ENCODE measurements around the gene ERLEC1.
"Not testable (repeated sequence)": the region's sequence is repeated elsewhere in the genome, so short reads cannot be mapped to it uniquely, and the experiment has no call there.

ERLEC1 gene, protein sequence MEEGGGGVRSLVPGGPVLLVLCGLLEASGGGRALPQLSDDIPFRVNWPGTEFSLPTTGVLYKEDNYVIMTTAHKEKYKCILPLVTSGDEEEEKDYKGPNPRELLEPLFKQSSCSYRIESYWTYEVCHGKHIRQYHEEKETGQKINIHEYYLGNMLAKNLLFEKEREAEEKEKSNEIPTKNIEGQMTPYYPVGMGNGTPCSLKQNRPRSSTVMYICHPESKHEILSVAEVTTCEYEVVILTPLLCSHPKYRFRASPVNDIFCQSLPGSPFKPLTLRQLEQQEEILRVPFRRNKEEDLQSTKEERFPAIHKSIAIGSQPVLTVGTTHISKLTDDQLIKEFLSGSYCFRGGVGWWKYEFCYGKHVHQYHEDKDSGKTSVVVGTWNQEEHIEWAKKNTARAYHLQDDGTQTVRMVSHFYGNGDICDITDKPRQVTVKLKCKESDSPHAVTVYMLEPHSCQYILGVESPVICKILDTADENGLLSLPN
- total RNA-seq = 40.1 to 48.3 reads per million in 2 donors

DNA sequence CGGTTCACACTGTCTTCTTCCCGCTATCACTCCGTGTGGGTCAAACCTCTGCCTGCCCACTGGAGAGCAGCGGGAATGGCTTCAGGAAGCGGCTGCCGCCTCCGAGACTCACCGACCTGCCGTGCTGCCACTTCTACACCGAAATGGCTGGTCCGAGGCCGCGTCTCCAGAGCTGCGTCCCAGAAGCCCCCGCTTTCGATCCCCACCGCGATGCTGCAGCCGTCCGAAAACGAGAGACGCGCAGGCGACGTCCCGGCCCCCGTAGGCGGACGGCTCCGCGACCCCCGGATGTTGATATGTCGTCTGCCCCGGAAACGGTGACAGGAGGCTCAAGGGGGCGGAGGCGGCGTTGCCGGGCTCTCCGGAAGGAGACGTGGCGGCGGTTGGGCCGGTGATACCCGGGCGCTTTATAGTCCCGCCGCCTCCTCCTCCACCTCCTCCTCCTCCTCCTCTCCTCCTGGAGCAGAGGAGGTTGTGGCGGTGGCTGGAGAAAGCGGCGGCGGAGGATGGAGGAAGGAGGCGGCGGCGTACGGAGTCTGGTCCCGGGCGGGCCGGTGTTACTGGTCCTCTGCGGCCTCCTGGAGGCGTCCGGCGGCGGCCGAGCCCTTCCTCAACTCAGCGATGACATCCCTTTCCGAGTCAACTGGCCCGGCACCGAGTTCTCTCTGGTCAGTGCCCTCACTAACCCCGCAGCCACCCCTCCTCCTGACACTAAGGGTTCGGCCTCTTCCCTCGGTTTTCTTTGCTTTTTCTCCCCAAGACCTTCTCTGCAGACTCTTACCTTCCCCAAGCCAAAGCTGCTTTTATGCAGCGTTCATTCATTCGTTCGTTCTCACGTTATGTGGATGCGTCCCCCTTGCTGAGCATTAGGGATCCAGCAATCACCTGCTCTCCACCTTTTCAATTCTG, at the start of gene ERLEC1, which contains the start of gene ASB3:
Gene ERLEC1 (plus strand): TSS at position 340 of the 909 bp plus-strand sequence. CDS start 167 bp downstream, at position 507.
Gene ASB3 (minus strand): TSS at position 249 of the 909 bp plus-strand sequence. CDS start 21,381 bp downstream, outside the sequence.
- DNase-seq = peak; percentile 74 to 95 (median 82)

DNA sequence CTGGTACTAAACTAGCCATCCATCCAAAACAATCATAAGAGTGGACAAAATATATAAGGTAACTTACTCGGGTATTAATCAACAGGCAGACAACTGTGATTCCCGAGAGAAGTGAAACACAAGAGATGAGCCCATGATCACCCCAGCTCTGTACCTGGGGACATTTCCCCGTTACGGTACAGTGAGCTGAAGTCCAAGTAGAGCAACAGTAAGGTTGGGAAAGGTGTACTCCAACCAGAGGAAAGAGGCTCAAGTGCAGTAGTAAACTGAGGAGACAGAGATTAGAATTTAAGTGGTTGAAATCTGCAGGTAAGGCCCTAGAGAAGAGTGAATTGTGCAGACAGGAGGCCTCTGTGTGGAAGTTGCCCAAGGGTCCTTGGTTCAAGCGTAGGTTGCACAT, 49.8 kb upstream of the ERLEC1 start:
- DNase-seq = no peak

DNA sequence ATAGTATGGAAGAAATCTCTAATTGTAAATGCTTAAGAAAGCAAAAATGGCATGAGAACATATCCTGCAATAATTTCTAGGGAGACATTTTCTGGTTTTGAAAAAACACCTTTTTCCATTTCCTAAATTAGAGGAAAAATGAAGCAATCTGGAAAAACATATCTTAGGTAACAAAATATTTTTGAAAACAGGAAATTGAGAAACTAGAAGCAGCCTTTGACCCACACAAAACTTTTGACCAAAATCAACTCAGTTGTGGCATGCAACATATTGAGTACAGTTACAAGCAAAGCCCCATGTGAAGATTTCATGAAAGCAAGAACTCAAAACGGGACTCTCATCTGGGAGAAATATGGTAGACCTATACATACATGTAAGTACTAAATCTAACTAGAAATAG, 47.8 kb upstream of the ERLEC1 start:
- no peak for DNase-seq

DNA sequence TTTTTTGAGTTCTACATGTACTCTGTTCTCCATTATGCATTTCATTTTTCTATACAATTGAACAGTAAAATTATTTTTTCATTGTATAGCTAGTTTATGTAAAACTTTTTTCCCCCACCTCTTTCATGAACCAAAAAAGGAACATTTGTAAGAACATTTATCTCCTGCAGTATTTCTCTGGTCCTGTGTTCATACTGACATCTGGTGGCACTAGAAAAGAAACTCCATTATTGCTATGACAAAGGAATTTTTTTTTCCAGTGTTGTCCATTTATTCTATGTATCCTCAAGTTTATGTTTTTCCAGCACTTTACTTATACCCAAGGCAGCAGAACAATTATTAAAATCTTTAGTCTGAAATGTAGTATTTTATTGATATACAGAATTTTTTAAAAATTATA, 46.7 kb upstream of the ERLEC1 start:
- DNase-seq = peak in 1 of 5 experiments; percentile 7

DNA sequence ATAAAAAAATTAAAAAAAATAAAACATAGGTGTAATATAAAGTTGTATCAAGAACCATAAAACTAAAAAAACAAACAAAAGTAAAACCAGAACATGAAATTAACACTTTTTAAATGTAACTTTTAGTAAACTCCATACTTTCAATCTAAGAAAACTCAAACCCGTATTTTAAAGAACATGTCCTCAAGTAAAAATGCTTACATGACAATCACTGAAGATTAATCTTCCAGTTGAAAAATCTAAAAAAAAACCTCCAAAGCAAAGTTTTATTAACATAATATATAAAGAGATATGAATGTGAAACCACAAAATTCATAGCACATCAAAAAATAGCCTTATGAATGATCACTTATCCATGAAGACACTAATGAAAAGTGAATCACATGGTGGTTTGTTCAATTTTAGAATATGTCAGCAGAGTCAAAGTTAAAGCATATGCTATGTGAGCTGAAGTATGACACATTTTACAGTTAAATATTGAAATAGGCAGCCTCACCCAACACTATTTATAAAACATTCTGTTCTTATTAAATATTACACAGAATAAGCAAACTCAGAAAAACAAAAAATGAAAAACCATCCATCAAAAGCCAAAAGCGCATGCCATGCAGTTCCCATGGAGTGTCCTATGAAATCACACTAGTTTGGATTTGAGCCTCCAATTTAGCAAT, 42.3 kb upstream of the ERLEC1 start:
- no peak for DNase-seq

DNA sequence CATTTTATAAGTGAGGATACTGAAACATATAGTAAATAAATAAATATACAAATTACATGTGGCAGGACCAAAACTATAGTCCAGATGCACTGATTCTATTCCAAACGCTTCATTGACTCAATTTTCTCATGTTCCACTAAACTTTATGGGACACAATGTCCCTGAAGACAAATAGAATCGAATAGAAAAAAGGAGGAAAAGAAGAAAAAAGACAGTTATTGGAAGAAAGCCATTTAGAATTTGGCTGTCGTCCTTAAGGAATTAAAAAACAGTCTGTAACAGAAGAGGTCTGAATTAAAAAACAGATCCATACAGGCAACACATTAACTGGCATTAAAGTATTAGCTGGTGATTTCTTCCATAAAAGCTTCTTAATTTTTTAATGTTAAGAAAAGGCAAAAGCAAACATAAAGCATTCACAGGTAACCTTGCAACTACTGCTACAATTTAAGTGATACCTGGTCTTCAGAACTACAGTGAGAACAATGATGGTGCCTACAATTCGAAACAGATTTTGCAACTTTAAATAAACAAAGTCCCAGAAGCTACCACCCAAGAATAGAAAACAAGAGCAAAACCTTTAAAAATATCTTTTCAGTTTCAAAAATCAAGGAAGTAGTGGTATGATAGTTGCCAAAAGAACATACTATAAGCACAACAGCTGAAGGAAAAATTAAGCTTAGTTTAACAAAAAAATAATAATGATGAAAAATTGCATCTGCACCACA, 36.6 kb upstream of the ERLEC1 start:
- no peak for DNase-seq

DNA sequence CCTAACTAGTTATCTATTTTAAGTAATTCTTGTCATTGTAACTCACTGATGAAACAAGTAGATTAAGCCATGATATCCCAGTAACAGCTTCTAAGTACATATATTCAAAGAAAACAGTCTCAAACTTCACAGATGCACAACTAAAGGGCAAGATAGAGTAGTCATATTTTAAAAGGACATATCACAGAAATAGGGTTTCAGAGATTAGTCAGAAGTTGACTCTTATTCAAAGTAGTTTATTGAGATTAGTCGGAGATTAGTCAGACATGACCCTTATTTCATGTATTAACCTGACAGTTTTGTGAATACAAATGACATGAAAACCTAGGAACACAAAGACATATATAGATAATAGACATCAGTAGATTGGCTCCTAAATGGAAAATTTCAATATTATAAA, 35.1 kb upstream of the ERLEC1 start:
- peak in 1 of 5 experiments; percentile 70 for DNase-seq

DNA sequence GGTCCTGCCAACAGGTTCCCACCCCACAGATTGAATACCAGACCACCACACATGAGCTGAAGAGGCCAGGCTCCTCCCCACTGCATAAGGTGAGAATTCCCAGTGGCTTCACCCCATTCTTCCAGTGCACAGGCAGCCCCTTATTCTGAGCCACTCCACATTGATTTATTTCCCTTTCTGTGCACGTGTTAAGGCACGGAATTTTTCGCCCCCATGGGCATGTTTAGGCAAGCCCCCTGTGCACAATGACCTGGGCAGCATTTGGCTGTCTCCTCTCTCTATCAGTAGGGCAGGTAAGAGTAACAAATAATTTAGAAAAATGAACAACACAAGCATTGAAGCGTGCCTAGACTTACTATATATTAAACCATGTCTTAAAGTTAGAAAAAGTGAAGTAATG, 34.5 kb upstream of the ERLEC1 start:
- DNase-seq = no peak

DNA sequence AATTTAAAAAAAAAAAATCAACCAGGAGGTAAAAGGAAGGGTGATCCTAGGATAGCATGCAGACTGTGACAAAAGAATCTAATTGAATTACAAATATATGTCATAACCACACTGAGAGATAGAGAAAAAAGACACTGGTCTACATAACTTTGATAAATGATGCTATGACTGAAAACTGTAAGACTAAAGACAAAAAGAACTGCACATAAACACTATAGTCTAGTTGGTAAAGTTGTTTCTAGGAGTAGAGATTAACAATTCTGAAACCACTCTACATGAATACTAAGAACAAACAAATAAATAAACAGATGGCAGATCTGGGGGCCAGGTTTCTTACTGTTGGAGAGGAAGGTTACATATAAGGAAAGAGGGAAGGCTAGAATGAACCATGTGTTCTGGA, 33.8 kb upstream of the ERLEC1 start:
- DNase-seq = peak in 1 of 5 experiments; percentile 42

DNA sequence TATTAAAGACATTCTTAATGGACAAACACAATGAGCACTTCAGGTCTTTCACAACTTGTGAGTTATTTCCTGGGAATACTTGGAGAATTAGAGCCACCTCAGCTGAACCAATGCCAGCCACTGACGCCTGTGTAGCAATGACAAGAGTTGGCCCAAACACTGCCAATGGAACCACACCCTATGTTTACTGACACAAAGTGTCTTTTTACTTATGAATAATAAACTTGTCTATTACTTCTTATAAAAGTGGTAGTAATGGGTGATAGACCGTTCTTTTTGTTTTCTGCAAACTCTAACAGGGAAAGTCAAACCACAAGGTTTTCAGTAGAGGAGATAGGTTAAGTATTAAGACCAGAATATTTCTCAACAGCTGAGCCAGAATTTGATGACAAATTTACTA, 31.7 kb upstream of the ERLEC1 start:
- DNase-seq = no peak

DNA sequence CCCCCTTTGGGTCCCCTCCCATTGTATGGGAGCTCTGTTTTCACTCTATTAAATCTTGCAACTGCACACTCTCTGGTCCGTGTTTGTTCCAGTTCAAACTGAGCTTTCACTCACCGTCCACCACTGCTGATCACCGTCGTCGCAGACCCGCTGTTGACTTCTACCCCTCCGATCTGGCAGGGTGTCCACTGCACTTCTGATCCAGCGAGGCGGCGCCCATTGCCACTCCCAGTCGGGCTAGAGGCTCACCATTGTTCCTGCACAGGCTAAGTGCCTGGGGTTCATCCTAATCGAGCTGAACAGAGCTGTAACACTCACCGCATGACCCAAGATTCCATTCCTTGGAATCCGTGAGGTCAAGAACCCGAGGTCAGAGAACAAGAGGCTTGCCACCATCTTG, 30.2 kb upstream of the ERLEC1 start:
- no peak for DNase-seq

DNA sequence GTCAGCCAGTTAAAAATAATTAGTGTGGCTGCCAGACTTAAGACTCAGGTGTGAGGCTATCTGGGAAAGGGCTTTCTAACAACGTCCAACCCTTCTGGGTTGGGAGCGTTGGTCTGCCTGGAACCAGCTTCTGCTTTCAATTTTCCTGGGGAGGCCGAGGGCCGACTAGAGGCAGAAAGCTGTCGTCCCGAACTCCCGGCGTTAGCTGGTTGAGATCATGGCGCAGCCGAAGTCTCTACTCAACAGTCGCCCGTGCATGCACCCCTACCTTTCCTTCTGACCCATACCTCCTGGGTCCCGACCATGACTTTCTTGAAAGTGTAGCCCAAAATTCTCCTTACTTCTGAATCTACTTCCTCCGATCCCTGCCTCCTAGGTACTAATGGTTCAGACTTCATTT, 29.6 kb upstream of the ERLEC1 start:
- not testable (repeated sequence) for DNase-seq

DNA sequence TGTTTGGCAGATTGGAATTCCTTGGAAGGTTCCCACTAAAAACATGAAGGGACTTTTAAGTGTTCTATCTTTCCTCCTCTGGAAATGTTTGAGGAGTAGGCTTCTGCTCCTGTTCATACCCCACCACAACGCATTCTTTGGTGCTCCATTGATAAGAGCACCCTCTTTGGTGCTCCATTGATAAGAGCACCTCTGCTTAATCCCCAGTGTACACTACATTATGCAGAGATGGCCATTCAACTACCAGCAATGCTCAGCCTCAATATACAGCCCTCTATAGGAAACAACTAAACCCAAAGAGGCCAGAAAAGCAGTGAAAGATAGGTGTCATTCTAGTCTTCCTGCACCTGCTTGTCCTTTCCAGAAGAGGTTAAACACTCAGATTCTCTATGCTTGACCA, 21.1 kb upstream of the ERLEC1 start:
- no peak for DNase-seq

DNA sequence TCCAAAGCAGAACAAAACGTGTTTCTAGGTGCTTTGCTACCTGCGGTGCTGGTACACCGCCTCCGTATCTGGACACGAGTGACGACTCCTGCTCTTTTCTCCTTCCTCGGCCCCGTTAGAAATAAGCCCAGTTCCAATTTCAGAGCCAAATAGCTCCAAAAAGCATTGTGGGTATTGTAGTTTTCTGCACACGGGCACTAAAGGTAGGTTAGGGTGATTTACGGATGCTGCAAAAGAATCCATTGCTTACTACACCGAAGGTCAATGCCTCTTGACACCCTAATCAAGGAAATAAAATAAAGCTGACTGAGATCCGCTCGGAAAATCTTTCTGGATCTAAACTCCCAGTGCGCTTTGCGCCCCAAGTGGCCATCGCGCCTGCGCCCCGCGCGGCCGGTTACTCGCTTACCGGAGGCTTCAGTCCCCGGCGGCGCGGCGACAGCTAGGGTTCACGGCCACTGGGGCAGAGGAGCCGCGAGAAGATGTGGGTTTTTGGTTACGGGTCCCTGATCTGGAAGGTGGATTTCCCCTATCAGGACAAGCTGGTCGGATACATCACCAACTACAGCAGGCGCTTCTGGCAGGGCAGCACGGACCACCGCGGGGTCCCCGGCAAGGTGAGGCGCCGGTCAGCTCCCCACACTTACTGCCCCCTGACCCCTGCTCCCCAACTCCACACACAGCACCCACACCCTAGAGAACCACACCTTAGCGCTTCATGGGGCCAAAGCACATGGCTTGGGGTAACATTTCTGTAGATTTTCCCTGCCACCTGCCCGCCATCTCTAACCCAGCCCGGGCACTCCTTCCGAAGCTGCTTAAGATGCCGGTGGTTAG, 19.2 kb upstream of the ERLEC1 start, which contains the start of gene CHAC2:
Gene CHAC2 (plus strand): TSS at position 400 of the 837 bp plus-strand sequence. CDS start 83 bp downstream, at position 483.
- DNase-seq = peak; percentile 70 to 89 (median 78)

DNA sequence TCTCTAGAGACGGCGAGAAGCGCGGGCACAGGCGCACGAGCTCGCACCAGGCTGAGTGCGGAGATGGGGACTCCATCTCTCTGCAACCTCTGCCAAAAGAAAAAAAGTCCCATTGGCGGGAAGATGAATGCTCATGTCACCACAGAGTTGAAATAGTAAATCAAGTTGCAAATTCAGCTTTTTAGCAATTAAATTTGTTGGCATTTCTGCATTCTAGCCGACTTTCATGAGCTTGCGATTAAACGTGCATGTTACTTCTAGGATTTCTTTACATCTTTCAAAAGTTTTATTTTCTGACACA, 18.7 kb upstream of the ERLEC1 start:
- peak in 1 of 5 experiments; percentile 79 for DNase-seq

DNA sequence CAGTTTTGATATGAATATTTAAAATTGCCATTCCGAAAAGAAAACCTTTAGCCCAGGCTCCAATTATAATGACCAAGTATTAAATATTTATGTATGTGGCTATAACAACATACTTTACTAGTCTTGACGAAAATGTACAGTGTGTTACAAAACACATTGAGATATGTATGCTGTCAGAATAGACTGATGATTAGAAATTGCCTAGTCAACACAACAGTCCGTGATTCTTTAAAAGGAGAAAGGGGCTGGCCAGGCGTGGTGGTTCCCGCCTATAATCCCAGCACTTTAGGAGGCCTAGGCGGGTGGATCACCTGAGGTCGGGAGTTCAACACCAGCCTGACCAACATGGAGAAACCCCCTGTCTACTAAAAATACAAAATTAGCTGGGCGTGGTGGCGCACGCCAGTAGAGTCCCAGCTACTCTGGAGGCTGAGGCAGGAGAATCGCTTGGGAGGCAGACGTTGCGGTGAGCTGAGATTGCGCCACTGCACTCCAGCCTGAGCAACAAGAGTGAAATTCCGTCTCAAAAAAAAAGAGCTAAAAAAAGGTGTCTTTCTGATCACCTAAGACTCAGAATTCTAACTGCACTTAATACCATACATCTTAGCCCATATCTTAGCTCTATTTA, 17.4 kb upstream of the ERLEC1 start:
- DNase-seq = no peak

DNA sequence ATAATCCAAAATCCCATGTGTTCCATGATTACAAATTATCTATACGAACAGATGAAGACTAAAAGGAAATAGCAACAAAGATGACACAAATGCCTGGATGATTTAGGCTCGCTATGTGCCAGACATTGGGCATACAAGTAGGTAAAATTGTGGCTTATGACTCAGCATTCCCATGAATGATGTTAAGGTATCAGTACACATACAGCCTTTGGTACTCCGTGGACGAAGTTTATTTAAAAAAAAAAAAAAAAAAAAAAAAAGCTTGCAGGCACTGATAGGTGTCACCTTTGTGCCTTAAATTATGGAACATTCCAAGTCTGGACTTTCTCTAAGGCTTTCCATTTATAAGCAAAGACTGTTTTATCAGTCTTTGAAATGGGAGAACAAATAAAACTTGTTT, 16.6 kb upstream of the ERLEC1 start:
- no peak for DNase-seq

DNA sequence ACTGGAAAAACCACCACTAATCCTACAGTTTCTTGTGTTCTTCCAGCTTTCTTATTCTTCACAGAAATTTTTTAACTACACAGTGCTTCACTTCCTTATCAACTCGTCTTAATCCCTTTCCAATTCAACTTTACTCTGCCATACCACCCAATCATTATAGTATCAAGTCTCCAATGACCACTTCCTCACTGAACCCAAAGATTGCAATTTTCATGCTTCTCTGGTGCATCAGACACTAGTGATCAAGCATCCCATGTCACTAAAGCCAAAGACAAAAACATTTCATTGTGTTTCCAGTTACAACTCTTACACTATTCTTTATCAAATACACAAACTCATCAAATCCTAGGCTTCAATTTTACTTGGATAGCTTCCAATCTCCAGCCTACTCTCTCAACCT, 9.7 kb upstream of the ERLEC1 start:
- no peak for DNase-seq

DNA sequence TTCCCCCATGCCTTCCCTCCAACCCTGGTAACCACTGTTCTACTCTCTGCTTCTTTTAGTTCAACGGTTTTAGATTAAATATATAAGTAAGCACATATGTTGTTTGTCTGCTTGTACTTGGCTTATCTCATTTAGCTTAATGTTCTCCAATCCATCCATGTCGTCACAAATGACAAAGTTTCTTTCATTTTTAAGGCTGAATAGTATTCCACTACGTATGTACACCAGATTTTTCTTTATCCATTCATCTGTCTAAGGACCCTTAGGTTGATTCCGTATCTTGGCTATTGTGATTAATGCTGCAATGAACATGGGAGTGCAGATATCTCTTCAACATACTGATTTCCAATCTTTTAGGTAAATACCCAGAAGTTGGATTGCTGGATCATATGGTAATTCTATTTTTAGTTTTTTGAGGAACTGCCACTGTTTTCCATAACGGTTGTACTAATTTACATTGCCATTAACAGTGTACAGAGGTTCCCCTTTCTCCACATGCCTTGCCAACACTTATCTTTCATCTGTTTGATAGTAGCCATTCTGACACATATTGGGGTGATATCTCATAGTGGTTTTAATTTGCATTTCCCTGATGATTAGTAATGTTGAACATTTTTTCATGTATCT, 8.2 kb upstream of the ERLEC1 start:
- DNase-seq = no peak

DNA sequence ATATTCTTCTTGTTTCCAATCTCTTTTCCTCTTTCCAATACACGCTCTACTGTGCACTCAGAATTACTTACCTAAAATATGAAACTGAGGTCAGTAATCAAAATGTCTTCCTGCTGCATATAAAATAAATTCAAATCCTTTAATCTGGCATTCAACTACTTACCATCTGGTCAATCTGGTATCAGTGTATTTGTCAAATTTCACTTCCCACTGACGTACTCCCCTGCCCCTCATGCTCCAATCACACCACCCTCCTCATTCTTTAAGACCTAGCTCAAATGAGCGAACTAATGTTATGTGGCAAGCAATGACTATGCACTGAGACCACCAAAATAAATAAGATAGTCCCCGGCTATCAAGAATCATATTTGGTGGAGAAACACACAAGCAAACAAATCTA, 6.8 kb upstream of the ERLEC1 start:
- no peak for DNase-seq
